ENCODE data around the gene CFAP221.

DNA sequence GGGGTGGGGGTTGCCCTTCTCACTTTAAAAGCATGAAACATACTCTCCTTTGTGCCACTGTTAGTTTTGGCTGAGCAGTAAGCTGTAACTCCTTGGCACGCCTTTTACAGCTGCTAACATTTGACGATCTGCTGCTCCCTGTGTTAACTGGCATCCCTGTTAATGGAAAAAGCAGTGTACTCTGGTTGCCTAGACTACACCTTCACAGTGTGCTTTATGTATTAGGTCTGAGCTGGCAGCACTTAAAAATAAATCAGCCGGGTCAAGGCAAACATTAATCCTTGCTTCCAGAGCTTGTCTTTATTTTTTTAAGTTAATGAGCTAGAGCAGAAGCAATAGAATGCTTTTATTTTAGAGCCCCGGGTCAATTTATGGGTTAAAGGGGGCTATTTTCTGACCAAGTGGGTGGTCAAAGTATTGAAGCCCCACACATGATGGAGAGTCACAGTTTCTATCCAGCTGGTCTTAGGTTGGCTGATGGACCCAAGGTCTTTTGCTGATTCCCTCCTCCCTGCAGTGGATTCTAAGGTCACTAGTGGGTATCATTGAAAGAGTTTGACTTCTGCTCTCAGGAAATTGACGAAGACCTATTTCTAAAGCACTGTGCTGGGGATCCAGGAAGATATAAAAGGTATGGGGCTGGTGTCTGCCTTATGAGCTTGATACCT lies 54.5 kb downstream of the CFAP221 start:
- TF ChIP-seq, protein P1, sequence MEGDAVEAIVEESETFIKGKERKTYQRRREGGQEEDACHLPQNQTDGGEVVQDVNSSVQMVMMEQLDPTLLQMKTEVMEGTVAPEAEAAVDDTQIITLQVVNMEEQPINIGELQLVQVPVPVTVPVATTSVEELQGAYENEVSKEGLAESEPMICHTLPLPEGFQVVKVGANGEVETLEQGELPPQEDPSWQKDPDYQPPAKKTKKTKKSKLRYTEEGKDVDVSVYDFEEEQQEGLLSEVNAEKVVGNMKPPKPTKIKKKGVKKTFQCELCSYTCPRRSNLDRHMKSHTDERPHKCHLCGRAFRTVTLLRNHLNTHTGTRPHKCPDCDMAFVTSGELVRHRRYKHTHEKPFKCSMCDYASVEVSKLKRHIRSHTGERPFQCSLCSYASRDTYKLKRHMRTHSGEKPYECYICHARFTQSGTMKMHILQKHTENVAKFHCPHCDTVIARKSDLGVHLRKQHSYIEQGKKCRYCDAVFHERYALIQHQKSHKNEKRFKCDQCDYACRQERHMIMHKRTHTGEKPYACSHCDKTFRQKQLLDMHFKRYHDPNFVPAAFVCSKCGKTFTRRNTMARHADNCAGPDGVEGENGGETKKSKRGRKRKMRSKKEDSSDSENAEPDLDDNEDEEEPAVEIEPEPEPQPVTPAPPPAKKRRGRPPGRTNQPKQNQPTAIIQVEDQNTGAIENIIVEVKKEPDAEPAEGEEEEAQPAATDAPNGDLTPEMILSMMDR (optimal IDR thresholded peaks at IDR 0.05 in 1 of 3, IDR thresholded peaks at IDR 0.05 in 1 of 3, conservative IDR thresholded peaks at IDR 0.05 in 1 of 3; ENCODE audit: extremely low read depth in 1 of 3, insufficient read depth in 2 of 3, low read length in 3 of 3), result no peak
- TF ChIP-seq EZH2 (IDR thresholded peaks at IDR 0.05; ENCODE audit: low read length), result no peak

Data from keratinocyte (primary cell).